Measurements from ENCODE around the gene PTPN23.

GRCh38 chr3:47366833-47367232 lies 14.0 kb upstream of the PTPN23 start:
- no peak for TF ChIP-seq POLR2A (IDR thresholded peaks at IDR 0.05)
- TF ChIP-seq, protein P1, sequence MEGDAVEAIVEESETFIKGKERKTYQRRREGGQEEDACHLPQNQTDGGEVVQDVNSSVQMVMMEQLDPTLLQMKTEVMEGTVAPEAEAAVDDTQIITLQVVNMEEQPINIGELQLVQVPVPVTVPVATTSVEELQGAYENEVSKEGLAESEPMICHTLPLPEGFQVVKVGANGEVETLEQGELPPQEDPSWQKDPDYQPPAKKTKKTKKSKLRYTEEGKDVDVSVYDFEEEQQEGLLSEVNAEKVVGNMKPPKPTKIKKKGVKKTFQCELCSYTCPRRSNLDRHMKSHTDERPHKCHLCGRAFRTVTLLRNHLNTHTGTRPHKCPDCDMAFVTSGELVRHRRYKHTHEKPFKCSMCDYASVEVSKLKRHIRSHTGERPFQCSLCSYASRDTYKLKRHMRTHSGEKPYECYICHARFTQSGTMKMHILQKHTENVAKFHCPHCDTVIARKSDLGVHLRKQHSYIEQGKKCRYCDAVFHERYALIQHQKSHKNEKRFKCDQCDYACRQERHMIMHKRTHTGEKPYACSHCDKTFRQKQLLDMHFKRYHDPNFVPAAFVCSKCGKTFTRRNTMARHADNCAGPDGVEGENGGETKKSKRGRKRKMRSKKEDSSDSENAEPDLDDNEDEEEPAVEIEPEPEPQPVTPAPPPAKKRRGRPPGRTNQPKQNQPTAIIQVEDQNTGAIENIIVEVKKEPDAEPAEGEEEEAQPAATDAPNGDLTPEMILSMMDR (IDR thresholded peaks at IDR 0.05), result no peak

Measured in right lobe of liver (tissue), 4 donors.